GM12874 (cell line): Measurements from ENCODE around the gene TMEM117.

ENCODE experiments used
- CTCF ChIP-seq: IDR thresholded peaks from 2 replicates; pipeline ENCODE4 v1.5.1; 2011; ENCODE audit warnings: low read depth, mild to moderate bottlenecking, control low read depth, low read length, moderate library complexity; ENCODE audit not compliant: insufficient read depth

TMEM117 gene

GRCh38 chr12:44091948-44092606 is 256.2 kb downstream of the TMEM117 start:
- no peak for TF ChIP-seq CTCF

- no peak for TF ChIP-seq CTCF
Observed at GRCh38 chr12:44098786-44099185, 262.9 kb downstream of the TMEM117 start.

GRCh38 chr12:44099486-44099885 is 263.6 kb downstream of the TMEM117 start:
- TF ChIP-seq CTCF: no peak

GRCh38 chr12:44100264-44100663 is 264.4 kb downstream of the TMEM117 start:
- TF ChIP-seq CTCF: no peak

- TF ChIP-seq CTCF: no peak
Observed at GRCh38 chr12:44101475-44101874, 265.6 kb downstream of the TMEM117 start.

GRCh38 chr12:44114906-44115305 is 279.0 kb downstream of the TMEM117 start:
- no peak for TF ChIP-seq CTCF

GRCh38 chr12:44117337-44117736 is 281.5 kb downstream of the TMEM117 start:
- TF ChIP-seq CTCF: no peak

GRCh38 chr12:44118946-44119345 is 283.1 kb downstream of the TMEM117 start:
- TF ChIP-seq CTCF: no peak
